ENCODE data around the gene TMEM94. TPM values are rescaled to one million over a fixed set of nuclear protein-coding genes. Genes with fewer than 3 reads are reported as not detected.

The TMEM94 gene
- 39.3 and 46.5 TPM in 2 replicates for total RNA-seq

GRCh38 chr17:75456417-75457046, at the start of gene TMEM94:
TMEM94 (plus strand) TSS chr17:75456635; CDS start chr17:75471906, 15,271 bp downstream.

GRCh38 chr17:75515496-75516254, 59.2 kb downstream of the TMEM94 start, which contains the start of gene CASKIN2:
CASKIN2 (minus strand) TSS chr17:75515537; CDS start chr17:75513804, 1,733 bp downstream.

GRCh38 chr17:75516255-75516618, 59.8 kb downstream of the TMEM94 start, which contains the start of gene TSEN54:
TSEN54 (plus strand) TSS chr17:75516528; CDS start chr17:75516561, 33 bp downstream.

GRCh38 chr17:75524970-75525805, 68.8 kb downstream of the TMEM94 start, which contains the start of gene LLGL2:
LLGL2 (plus strand) TSS chr17:75525697; CDS start chr17:75543427, 17,730 bp downstream.

Other genes with a start within 250 kb of the TMEM94 start
- 16.7 and 28.0 TPM in 2 replicates for gene GGA3, start 195.0 kb upstream of the TMEM94 start, total RNA-seq
- 31.5 and 34.0 TPM in 2 replicates for gene MRPS7, start 194.8 kb upstream of the TMEM94 start, total RNA-seq
- 8.7 and 10.1 TPM in 2 replicates for gene MIF4GD, start 185.4 kb upstream of the TMEM94 start, total RNA-seq
- 5.5 and 8.8 TPM in 2 replicates for gene SLC25A19, start 167.2 kb upstream of the TMEM94 start, total RNA-seq
- gene GRB2, start 51.0 kb upstream of the TMEM94 start, total RNA-seq, result 88.2 and 88.3 TPM in 2 replicates
- 8.0 and 13.9 TPM in 2 replicates for gene CASKIN2, start 58.9 kb downstream of the TMEM94 start, total RNA-seq
- 5.5 and 12.9 TPM in 2 replicates for gene TSEN54, start 59.9 kb downstream of the TMEM94 start, total RNA-seq
- 0.26 and 0.46 TPM in 2 replicates for gene LLGL2, start 69.1 kb downstream of the TMEM94 start, total RNA-seq
- gene MYO15B, start 131.2 kb downstream of the TMEM94 start, total RNA-seq, result 4.2 and 5.7 TPM in 2 replicates
- 0.07 TPM in 1 of 2 replicates, not detected in the other for gene SMIM5, start 176.8 kb downstream of the TMEM94 start, total RNA-seq
- 16.7 and 24.2 TPM in 2 replicates for gene RECQL5, start 210.5 kb downstream of the TMEM94 start, total RNA-seq
- 36.0 and 42.2 TPM in 2 replicates for gene SAP30BP, start 210.7 kb downstream of the TMEM94 start, total RNA-seq